ENCODE data around the gene PLCH1.

Gene PLCH1

GRCh38 chr3:155367506-155367905, 377.4 kb downstream of the PLCH1 start:
- no peak for DNase-seq

- DNase-seq = no peak
Observed at GRCh38 chr3:155365178-155365783, 379.6 kb downstream of the PLCH1 start.

GRCh38 chr3:155364492-155364891, 380.4 kb downstream of the PLCH1 start:
- no peak for DNase-seq

GRCh38 chr3:155363690-155364070, 381.2 kb downstream of the PLCH1 start:
- DNase-seq = no peak

- no peak for DNase-seq
Observed at GRCh38 chr3:155362808-155363689, 381.8 kb downstream of the PLCH1 start.

- DNase-seq = no peak
Observed at GRCh38 chr3:155360281-155360680, 384.6 kb downstream of the PLCH1 start.

GRCh38 chr3:155356594-155357370, 388.1 kb downstream of the PLCH1 start:
- DNase-seq = no peak

- no peak for DNase-seq
Observed at GRCh38 chr3:155354658-155355057, 390.2 kb downstream of the PLCH1 start.

GRCh38 chr3:155352900-155353490, 391.9 kb downstream of the PLCH1 start:
- no peak for DNase-seq

GRCh38 chr3:155350571-155350970, 394.3 kb downstream of the PLCH1 start:
- no peak for DNase-seq

- no peak for DNase-seq
Observed at GRCh38 chr3:155347901-155348300, 397.0 kb downstream of the PLCH1 start.

- DNase-seq = no peak
Observed at GRCh38 chr3:155342344-155342743, 402.5 kb downstream of the PLCH1 start.

DNA sequence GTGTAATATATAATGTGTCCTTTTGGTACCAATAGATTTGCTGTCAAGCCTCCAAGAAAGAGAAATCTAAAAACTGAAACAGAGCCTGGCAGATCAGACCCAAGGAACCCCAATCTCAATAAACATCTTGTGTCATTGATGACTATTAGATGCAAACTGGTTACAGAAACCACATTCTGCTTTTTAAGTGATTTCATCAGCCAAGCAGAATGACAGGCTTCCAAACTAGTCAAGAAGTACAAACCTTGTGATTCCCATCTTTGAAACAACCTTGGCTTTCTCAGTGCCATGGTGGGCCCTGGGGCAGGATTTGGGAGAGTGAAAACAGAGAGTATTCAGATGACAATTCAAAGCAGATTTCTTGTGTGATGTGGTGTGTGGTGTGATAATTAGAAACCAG, 405.8 kb downstream of the PLCH1 start:
- no peak for DNase-seq

- no peak for DNase-seq
Observed at GRCh38 chr3:155335724-155336354, 409.0 kb downstream of the PLCH1 start.

- no peak for DNase-seq
Observed at GRCh38 chr3:155334914-155335723, 409.8 kb downstream of the PLCH1 start.

DNA sequence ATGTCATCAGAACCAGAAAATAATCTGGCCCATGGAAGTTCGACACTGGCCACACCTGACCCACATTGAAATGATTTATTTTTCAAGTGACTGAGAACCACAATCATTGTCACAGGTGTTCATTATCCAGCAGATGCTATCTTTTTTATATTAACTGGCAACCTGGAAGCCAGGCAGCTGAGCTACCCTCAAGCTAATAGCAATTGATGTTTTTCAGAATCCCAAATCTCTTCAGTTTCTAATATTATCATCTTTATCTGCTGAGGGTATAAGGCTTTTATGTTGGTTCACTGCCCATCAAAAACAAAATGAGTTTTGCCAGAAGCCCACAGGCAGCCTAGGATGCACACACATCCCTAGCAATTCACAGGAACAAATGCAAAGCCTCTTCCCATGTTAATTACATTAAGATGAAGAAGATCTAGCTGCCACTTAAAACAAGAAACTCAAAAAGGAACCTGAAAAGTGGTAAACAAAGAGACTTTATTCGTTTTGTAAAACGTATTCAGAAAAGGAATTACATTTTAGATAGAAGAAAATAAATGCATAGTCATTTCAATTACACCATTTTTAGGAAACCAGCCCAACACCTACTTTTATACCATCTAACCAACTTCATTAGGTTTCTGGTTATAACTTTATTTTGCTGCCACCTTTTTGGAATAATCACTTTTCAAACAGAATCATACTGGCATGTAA, 410.5 kb downstream of the PLCH1 start:
- DNase-seq = no peak

- no peak for DNase-seq
Observed at GRCh38 chr3:155332716-155333115, 412.2 kb downstream of the PLCH1 start.

DNA sequence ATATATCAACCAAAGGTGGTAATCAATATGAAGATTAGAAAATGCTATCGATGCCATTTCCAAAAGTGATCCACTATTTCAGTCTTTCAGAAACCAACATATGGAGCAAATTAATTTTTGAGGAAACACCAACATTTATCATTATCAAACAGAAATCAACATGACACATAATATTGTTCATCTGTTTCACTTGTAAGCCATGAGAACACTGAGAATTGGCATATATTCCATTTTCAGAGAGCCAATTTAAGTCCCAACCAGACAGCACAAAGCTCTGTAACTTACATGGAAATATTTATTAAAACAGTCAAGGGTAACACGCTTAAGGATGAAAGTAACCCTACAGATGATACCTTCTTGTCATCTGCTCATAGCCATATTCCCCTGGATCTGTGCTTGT, 413.8 kb downstream of the PLCH1 start:
- DNase-seq = no peak

GRCh38 chr3:155330370-155330769, 414.5 kb downstream of the PLCH1 start:
- no peak for DNase-seq

DNA sequence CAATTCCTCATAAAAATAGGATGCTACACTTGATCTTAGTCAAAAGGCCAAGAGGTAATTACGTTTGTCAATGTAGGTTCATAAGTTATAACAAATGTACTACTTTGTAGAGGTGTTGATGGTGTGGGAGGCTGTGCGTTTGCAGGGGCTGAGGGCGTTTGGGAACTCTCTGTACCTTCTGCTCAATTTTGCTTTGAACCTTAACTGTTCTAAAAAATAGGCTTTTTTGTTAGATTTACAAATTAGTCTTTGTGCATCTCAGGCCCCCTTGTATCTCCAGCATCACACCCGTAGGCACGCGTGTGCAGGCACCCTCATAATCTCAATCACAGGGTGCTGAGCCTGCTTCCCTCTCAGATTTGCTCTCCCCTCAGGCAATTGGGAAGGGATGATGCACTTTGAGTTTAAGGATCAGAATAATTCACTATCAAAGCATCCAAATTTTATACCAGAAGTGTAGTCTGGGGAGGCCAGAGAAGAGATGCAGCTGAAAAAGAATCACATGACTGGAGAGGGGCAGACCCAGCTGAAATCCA, 415.3 kb downstream of the PLCH1 start:
- DNase-seq = no peak

DNA sequence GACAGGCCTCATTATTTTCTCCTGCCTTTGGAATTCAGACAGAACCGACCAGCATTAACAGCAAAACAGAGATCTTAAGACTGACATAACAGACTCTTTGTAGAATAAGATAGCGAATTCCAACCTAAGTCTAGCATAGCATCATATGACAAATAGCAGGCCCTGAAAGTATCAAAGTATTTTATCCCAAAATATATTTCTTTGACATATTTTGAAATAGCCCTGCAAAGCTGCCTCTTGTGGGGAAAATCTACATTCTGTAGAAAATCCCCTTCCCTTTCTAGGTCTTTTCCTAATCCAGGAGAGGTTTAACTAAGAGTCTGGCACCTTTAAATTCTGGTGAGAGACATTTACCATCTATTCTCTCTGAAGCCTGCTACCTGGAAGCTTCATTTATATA, 417.0 kb downstream of the PLCH1 start:
- no peak for DNase-seq

All from CD4-positive, alpha-beta T cell treated with Interleukin-15 for 1 hour (primary cell).